GM23338 (cell line): ENCODE results near the gene KCTD3. TPM values are rescaled to one million over a fixed set of nuclear protein-coding genes. Genes with fewer than 3 reads are reported as not detected.

ENCODE experiments used
- ATAC-seq: fragments of 200-7000 bp; cut with Tn5 transposase; 3 replicates; pipeline ENCODE4 v1.9.1; 2020
- DNase-seq: peaks from one replicate; pipeline ENCODE4 v3.0.0-alpha.2; 2015; ENCODE audit warnings: low spot score
- H2AFZ ChIP-seq: fragments of 200-600 bp; sonication (generic); 2 replicates; pipeline ENCODE4 v1.8.0; 2016; ENCODE audit warnings: antibody characterized with exemption, mild to moderate bottlenecking, moderate library complexity
- H3F3A ChIP-seq: fragments of 200-600 bp; sonication (generic); replicated peaks from 2 replicates; pipeline ENCODE4 v1.8.0; 2017; ENCODE audit warnings: antibody characterized with exemption, mixed run types, low read depth
- H3K27ac ChIP-seq: fragments of 200-600 bp; sonication (generic); 2 replicates; pipeline ENCODE4 v1.6.1; 2016; ENCODE audit warnings: low read depth
- H3K27me3 ChIP-seq: fragments of 200-600 bp; sonication (generic); 2 replicates; pipeline ENCODE4 v1.8.0; 2016; ENCODE audit warnings: mild to moderate bottlenecking, mixed run types, moderate library complexity; ENCODE audit not compliant: insufficient read depth
- H3K36me3 ChIP-seq: fragments of 200-600 bp; sonication (generic); 2 replicates; pipeline ENCODE4 v1.8.0; 2016; ENCODE audit warnings: mild to moderate bottlenecking; ENCODE audit not compliant: insufficient read depth
- H3K4me1 ChIP-seq: fragments of 200-600 bp; sonication (generic); 2 replicates; pipeline ENCODE4 v1.8.0; 2016; ENCODE audit warnings: mild to moderate bottlenecking, moderate library complexity; ENCODE audit not compliant: insufficient read depth
- H3K4me2 ChIP-seq: fragments of 200-600 bp; sonication (generic); 2 replicates; pipeline ENCODE4 v1.7.1; 2017; ENCODE audit warnings: mixed run types
- H3K4me3 ChIP-seq: fragments of 200-600 bp; sonication (generic); 2 replicates; pipeline ENCODE4 v1.6.1; 2016; ENCODE audit warnings: mixed run types
- H3K79me2 ChIP-seq: fragments of 200-600 bp; sonication (generic); replicated peaks from 2 replicates; pipeline ENCODE4 v1.8.0; 2017; ENCODE audit warnings: mild to moderate bottlenecking; ENCODE audit not compliant: insufficient read depth
- H3K9me2 ChIP-seq: fragments of 200-600 bp; sonication (generic); 2 replicates; pipeline ENCODE4 v1.8.0; 2017; ENCODE audit not compliant: insufficient read depth
- H4K20me1 ChIP-seq: fragments of 200-600 bp; sonication (generic); replicated peaks from 2 replicates; pipeline ENCODE4 v1.8.0; 2017; ENCODE audit warnings: mild to moderate bottlenecking; ENCODE audit not compliant: insufficient read depth
- H3K27ac Mint-ChIP-seq: 2 replicates; pipeline ENCODE4 v1.8.0; 2020; ENCODE audit warnings: inconsistent platforms, mild to moderate bottlenecking, moderate library complexity, mixed read lengths
- H3K27me3 Mint-ChIP-seq: 3 replicates; pipeline ENCODE4 v1.8.0; 2022; ENCODE audit warnings: low read depth, mild to moderate bottlenecking, moderate library complexity, mixed read lengths, inconsistent platforms; ENCODE audit not compliant: insufficient read depth, poor library complexity
- H3K36me3 Mint-ChIP-seq: 3 replicates; pipeline ENCODE4 v1.8.0; 2021; ENCODE audit warnings: low read depth, mild to moderate bottlenecking, inconsistent platforms, moderate library complexity, mixed read lengths
- H3K4me1 Mint-ChIP-seq: 3 replicates; pipeline ENCODE4 v1.8.0; 2020; ENCODE audit warnings: mild to moderate bottlenecking, inconsistent platforms, mixed read lengths
- H3K4me3 Mint-ChIP-seq: 3 replicates; pipeline ENCODE4 v1.8.0; 2021; ENCODE audit warnings: moderate library complexity, mild to moderate bottlenecking, inconsistent platforms, mixed read lengths
- H3K9me3 Mint-ChIP-seq: 3 replicates; pipeline ENCODE4 v1.8.0; 2020; ENCODE audit warnings: moderate library complexity, mild to moderate bottlenecking, inconsistent platforms, mixed read lengths
- CREB1 ChIP-seq: fragments of 250-450 bp; sonication (Bioruptor Pico); IDR thresholded peaks from 2 replicates; pipeline ENCODE4 v1.5.0; 2020; ENCODE audit warnings: low read depth, mild to moderate bottlenecking, moderate library complexity
- CTCF ChIP-seq, 2 experiments: fragments of 200-600 bp in 1 of 2; sonication (generic) in 1 of 2; conservative IDR thresholded peaks; 2 replicates each; pipeline versions ENCODE4 v1.5.1 to v1.6.1; 2016 to 2017; ENCODE audit warnings: antibody characterized with exemption in 2 of 2, low read depth in 2 of 2, mild to moderate bottlenecking in 2 of 2, moderate library complexity in 1 of 2
- ETS1 ChIP-seq: IDR thresholded peaks from 2 replicates; pipeline ENCODE4 v1.6.1; 2016; ENCODE audit warnings: antibody characterized with exemption
- EZH2 ChIP-seq: fragments of 200-600 bp; sonication (generic); IDR thresholded peaks from one replicate; pipeline ENCODE4 v1.8.0; 2017; ENCODE audit warnings: antibody characterized with exemption, mild to moderate bottlenecking, low read depth; ENCODE audit not compliant: unreplicated experiment
- EZH2phosphoT487 ChIP-seq: fragments of 200-600 bp; sonication (generic); IDR thresholded peaks from one replicate; pipeline ENCODE4 v1.8.1; 2018; ENCODE audit warnings: antibody characterized with exemption; ENCODE audit not compliant: unreplicated experiment
- JUNB ChIP-seq: IDR thresholded peaks from one replicate; pipeline ENCODE4 v1.6.1; 2016; ENCODE audit warnings: antibody characterized with exemption; ENCODE audit not compliant: unreplicated experiment
- NANOG ChIP-seq: IDR thresholded peaks from 2 replicates; pipeline ENCODE4 v1.6.1; 2016; ENCODE audit warnings: antibody characterized with exemption, borderline replicate concordance
- POLR2AphosphoS5 ChIP-seq: IDR thresholded peaks from 2 replicates; pipeline ENCODE4 v1.6.1; 2016; ENCODE audit warnings: antibody characterized with exemption, low read depth
- REST ChIP-seq: IDR thresholded peaks from one replicate; pipeline ENCODE4 v1.6.1; 2018; ENCODE audit warnings: antibody characterized with exemption; ENCODE audit not compliant: unreplicated experiment
- STAT1 ChIP-seq: IDR thresholded peaks from one replicate; pipeline ENCODE4 v1.6.1; 2016; ENCODE audit warnings: antibody characterized with exemption; ENCODE audit not compliant: unreplicated experiment
- ZNF114 ChIP-seq: fragments of 250-450 bp; sonication (Bioruptor Pico); IDR thresholded peaks from 2 replicates; pipeline ENCODE4 v1.5.0; 2020; ENCODE audit warnings: mild to moderate bottlenecking, moderate library complexity
- ZNF331 ChIP-seq: fragments of 250-450 bp; sonication (Bioruptor Pico); IDR thresholded peaks from 2 replicates; pipeline ENCODE4 v1.5.0; 2020; ENCODE audit warnings: low read depth, mild to moderate bottlenecking, moderate library complexity
- polyA plus RNA-seq: library from polyadenylated mRNA; unstranded; fragments of >200 nt; fragmentation: Nextera tagmentation; extraction: Ambion mirVana; gene quantifications from 2 replicates; pipeline ENCODE4 v1.2.1, GENCODE V29; 2016
- total RNA-seq: library from RNA; depleted of rRNA; stranded (reverse); fragments of >200 nt; shearing (Covaris generic); gene quantifications from 2 replicates; pipeline ENCODE4 v1.2.3, GENCODE V29; 2014
- TF ChIP-seq, protein P1 (sequence below): fragments of 250-450 bp; sonication (Bioruptor Pico); IDR thresholded peaks from 2 replicates; pipeline ENCODE4 v1.5.0; 2020; ENCODE audit warnings: mild to moderate bottlenecking, moderate library complexity

KCTD3 gene
- total and polyA plus RNA-seq, 2 experiments from 2014 or later = 29.4 to 60.3 TPM

GRCh38 chr1:215557992-215558626, 9.0 kb upstream of the KCTD3 start:
- Mint-ChIP-seq H3K27me3 (no peaks in the 10 kb centered on the region), H3K36me3 (no peaks in the 10 kb centered on the region), H3K9me3 (0 out of 3 replicates have a peak, but pooled peaks cover 2% of the 10 kb centered on the region), H3K4me3 (no peak overlapping the region), H3K4me1 (no peaks in the 10 kb centered on the region), H3K27ac (no peak overlapping the region)
- no peak overlapping the region for H3K4me2 ChIP-seq
- no peaks in the 10 kb centered on the region for H4K20me1 ChIP-seq
- no peaks in the 10 kb centered on the region for H3K27me3 ChIP-seq
- H3K27ac ChIP-seq = no peak overlapping the region
- H3K36me3 ChIP-seq = no peaks in the 10 kb centered on the region
- no peaks in the 10 kb centered on the region for H3F3A ChIP-seq
- H2AFZ ChIP-seq = peak overlapping the region; percentile 90; the same call in 1 of the 2 replicates
- DNase-seq = no peak
- no peak overlapping the region for H3K4me3 ChIP-seq
- ATAC-seq = no peak
- no peaks in the 10 kb centered on the region for H3K79me2 ChIP-seq
- no peaks in the 10 kb centered on the region for H3K9me2 ChIP-seq
- TF ChIP-seq ZNF114 = no peak
- no peak for TF ChIP-seq STAT1
- no peak for TF ChIP-seq CREB1 (CRISPR knock-in tag)
- TF ChIP-seq, protein P1, sequence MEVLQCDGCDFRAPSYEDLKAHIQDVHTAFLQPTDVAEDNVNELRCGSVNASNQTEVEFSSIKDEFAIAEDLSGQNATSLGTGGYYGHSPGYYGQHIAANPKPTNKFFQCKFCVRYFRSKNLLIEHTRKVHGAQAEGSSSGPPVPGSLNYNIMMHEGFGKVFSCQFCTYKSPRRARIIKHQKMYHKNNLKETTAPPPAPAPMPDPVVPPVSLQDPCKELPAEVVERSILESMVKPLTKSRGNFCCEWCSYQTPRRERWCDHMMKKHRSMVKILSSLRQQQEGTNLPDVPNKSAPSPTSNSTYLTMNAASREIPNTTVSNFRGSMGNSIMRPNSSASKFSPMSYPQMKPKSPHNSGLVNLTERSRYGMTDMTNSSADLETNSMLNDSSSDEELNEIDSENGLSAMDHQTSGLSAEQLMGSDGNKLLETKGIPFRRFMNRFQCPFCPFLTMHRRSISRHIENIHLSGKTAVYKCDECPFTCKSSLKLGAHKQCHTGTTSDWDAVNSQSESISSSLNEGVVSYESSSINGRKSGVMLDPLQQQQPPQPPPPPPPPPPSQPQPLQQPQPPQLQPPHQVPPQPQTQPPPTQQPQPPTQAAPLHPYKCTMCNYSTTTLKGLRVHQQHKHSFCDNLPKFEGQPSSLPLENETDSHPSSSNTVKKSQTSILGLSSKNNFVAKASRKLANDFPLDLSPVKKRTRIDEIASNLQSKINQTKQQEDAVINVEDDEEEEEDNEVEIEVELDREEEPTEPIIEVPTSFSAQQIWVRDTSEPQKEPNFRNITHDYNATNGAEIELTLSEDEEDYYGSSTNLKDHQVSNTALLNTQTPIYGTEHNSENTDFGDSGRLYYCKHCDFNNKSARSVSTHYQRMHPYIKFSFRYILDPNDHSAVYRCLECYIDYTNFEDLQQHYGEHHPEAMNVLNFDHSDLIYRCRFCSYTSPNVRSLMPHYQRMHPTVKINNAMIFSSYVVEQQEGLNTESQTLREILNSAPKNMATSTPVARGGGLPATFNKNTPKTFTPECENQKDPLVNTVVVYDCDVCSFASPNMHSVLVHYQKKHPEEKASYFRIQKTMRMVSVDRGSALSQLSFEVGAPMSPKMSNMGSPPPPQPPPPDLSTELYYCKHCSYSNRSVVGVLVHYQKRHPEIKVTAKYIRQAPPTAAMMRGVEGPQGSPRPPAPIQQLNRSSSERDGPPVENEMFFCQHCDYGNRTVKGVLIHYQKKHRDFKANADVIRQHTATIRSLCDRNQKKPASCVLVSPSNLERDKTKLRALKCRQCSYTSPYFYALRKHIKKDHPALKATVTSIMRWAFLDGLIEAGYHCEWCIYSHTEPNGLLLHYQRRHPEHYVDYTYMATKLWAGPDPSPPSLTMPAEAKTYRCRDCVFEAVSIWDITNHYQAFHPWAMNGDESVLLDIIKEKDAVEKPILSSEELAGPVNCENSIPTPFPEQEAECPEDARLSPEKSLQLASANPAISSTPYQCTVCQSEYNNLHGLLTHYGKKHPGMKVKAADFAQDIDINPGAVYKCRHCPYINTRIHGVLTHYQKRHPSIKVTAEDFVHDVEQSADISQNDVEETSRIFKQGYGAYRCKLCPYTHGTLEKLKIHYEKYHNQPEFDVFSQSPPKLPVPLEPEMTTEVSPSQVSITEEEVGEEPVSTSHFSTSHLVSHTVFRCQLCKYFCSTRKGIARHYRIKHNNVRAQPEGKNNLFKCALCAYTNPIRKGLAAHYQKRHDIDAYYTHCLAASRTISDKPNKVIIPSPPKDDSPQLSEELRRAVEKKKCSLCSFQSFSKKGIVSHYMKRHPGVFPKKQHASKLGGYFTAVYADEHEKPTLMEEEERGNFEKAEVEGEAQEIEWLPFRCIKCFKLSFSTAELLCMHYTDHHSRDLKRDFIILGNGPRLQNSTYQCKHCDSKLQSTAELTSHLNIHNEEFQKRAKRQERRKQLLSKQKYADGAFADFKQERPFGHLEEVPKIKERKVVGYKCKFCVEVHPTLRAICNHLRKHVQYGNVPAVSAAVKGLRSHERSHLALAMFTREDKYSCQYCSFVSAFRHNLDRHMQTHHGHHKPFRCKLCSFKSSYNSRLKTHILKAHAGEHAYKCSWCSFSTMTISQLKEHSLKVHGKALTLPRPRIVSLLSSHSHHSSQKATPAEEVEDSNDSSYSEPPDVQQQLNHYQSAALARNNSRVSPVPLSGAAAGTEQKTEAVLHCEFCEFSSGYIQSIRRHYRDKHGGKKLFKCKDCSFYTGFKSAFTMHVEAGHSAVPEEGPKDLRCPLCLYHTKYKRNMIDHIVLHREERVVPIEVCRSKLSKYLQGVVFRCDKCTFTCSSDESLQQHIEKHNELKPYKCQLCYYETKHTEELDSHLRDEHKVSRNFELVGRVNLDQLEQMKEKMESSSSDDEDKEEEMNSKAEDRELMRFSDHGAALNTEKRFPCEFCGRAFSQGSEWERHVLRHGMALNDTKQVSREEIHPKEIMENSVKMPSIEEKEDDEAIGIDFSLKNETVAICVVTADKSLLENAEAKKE = no peak
- no peak for TF ChIP-seq EZH2phosphoT487
- TF ChIP-seq REST = no peak
- TF ChIP-seq EZH2 = no peak
- TF ChIP-seq JUNB = no peak
- TF ChIP-seq CTCF (conservative IDR thresholded peaks at IDR 0.05; ENCODE audit: low read depth in 2 of 2) = no peak
- no peak for TF ChIP-seq POLR2AphosphoS5
- TF ChIP-seq ZNF331 (CRISPR knock-in tag) = no peak
- TF ChIP-seq ETS1 = no peak
- TF ChIP-seq NANOG = no peak
- no peaks in the 10 kb centered on the region for H3K4me1 ChIP-seq
